Right ventricle myocardium superior (tissue), 1 donor: ENCODE data around the gene CPZ. TPM values are rescaled to one million over a fixed set of nuclear protein-coding genes. Genes with fewer than 3 reads are reported as not detected.

ENCODE experiments used
- ATAC-seq: fragments of 200-7000 bp; cut with Tn5 transposase; one replicate; pipeline ENCODE4 v1.9.1; 2020; ENCODE audit warnings: mild to moderate bottlenecking; ENCODE audit not compliant: poor library complexity
- DNase-seq: peaks from one replicate; pipeline ENCODE4 v3.0.0-alpha.2; 2020
- intact Hi-C: fragments of 100-400 bp; cut with DNase I; formaldehyde crosslinking; loops from one replicate; pipeline ENCODE4 v1.11.2; 2022
- total RNA-seq: library from RNA; stranded (reverse); fragmentation: NEBNext Ultra II Directional; extraction: Animal tissue kit (Norgen Biotek cat#: 25700); gene quantifications from one replicate; pipeline ENCODE4 v1.2.1, GENCODE V29; 2021
- donor health status: DM: no; HTN: yes; CAD: no; lungs with severe emphysema.

The CPZ gene
- total RNA-seq, 1 donor from 2014 or later = not detected

DNA sequence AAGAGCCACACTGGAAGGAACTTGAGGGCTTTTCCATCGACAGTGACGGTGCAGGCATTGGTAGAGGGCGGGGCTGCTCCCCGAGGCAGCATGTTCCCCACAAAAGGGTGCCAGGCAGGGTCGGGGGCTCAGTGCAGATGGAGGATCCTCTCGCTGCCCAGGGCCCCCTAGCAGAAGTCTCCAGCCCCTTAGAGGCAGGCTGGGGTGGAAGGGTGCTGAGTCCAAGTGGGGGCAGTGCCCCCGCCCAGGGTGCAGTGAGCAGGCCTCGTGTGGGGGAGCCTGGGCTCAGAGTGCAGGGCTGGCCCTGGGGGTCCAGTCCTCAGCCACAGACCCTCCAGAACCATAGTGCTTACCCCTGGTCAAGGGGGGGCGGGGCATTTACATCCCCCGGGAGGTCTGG, 9.0 kb downstream of the CPZ start:
- no peak for DNase-seq
- intact Hi-C loops = loop anchor here (10.0 kb wide), 1 partner anchor 313 kb away; no protein-coding TSS in a partner anchor
- ATAC-seq = no peak

DNA sequence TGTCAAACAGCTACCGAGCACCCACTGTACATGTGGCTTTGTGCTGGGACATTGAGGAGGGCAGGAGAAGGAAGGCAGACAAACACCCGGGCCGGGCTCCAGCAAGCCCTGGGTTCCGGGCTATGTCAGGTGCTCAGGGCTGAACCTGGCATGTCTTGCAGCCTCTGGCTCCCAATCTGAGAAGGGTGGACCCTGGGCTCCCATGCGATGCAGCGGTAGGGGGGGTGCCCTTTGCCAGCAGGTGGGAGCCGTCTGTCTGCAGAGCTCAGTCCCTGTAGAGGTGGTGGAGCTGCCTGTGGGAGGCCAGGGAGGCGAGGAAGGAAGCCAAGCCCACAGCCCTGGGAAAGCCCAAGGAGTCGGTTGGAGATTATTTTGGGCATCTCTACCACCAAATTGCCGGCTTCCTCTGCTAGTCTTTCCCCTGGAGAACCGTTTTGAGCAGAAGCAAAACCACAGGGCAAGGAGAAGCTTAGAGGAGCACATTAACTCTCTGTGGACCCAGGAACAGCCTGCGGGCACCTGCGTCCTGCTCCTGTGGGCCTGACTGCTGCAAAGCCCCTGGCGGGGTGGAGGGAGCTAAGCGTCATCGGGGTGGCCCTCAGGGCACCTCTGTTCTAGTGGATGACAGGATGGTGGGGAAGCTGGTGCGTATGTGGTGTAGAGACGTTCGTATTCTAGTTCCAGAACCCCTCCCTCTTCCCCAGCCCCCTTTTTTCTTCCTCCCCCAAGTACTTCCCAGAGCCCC, 10.3 kb downstream of the CPZ start:
- ATAC-seq (no peak), DNase-seq (no peak)
- intact Hi-C loops = loop anchor here (10.0 kb wide), 1 partner anchor 312 kb away; no protein-coding TSS in a partner anchor

DNA sequence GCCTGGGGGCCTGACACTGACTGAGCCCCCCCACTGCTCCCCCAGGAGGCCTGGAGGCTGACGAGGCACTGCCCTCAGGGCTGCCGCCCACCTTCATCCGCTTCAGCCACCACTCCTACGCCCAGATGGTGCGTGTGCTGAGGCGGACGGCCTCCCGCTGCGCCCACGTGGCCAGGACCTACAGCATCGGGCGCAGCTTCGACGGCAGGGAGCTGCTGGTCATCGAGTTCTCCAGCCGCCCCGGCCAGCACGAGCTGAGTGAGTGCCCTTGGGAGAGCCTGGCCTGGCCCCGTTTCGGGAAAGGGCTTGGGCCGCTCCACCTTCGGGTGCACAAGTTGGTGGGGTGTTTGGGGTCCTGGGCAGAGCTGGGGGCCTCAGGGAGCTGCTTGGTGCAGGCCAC, 11.4 kb downstream of the CPZ start:
- no peak for DNase-seq
- intact Hi-C loops = loop anchor here (10.0 kb wide), 1 partner anchor 311 kb away; no protein-coding TSS in a partner anchor
- no peak for ATAC-seq

GRCh38 chr4:8605289-8605688, 12.7 kb downstream of the CPZ start:
- ATAC-seq = no peak
- intact Hi-C loops = loop anchor here (10.0 kb wide), 1 partner anchor 310 kb away; no protein-coding TSS in a partner anchor
- no peak for DNase-seq

GRCh38 chr4:8606476-8606875, 13.9 kb downstream of the CPZ start:
- ATAC-seq (no peak), DNase-seq (no peak)
- intact Hi-C loops = loop anchor here (10.0 kb wide), 1 partner anchor 308 kb away; no protein-coding TSS in a partner anchor

GRCh38 chr4:8606966-8607365, 14.4 kb downstream of the CPZ start:
- ATAC-seq (no peak), DNase-seq (no peak)
- intact Hi-C loops = loop anchor here (10.0 kb wide), 1 partner anchor 308 kb away; no protein-coding TSS in a partner anchor

DNA sequence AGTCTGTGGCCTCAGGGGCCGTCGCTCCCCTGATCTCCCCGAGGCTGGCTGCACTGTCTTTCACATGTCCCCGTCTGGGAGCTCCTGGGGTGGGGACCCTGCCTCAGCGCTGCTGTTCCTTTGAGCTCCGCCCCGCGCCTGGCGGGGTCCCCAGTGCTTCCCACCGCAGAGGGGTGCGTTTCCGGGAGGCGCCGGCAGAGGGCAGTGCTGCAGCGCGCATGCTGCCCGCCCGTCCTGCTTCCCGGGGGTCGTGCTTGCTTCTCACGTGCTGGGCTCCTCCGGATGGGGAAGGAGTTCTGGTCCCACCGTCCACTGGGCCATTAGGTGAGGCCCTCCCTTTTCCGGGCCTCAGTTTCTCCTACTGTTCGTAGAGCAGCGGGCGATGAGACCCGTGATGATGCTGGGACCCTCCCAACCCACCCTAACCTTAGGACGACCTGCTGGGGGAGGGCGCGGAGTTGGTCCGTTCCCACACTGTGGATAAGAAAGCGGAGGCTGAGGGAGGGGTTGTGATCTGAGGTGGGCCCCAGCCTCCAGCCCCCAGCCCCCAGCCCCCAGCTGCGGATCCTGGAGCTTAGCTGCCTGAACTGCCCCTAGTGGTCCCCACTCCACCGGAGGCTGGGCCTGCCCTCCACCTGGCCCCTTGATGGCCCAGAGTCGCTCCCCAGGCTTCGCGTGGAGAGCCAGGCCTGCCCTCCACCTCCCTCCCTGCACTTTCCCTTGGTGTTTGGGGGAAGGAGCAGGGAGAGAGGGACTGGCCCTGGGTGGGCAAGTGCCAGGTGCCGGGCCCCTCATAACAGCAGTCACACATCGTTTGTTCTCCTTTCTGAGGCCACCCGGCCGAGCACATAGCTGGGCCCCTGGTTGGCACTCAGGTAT, 15.3 kb downstream of the CPZ start:
- ATAC-seq (peak; percentile 59), DNase-seq (no peak)
- intact Hi-C loops = loop anchor here (10.0 kb wide), 1 partner anchor 307 kb away; no protein-coding TSS in a partner anchor

DNA sequence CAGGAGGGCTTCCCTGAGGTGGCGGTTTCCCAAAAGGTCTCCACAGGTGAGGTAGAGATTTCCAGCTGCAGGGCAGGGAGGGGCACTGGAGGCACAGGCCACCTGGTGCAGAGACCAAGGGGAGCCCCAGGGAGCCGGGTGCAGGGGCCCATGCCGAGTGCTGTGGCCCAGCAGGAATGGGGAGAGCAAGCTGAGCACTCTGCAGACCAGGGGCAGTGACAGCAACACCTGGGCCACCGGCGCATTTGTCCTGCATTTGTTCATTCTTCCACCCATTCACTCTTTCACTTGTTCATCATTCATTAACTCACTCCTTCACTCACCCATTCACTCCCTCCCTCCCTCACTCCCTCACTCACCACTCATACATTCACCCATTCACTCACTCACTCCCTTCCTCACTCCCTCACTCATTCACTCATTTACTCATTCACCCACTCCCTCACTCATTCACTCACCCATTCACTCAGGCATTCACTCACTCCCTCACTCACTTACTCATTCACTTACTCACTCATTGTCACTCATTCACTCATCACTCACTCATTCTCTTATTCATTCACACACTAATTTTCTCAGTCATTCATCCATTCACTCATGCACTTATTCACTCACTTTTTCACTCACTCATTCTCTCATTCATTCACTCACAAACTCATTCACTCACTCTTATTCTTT, 16.3 kb downstream of the CPZ start:
- ATAC-seq (no peak), DNase-seq (no peak)
- intact Hi-C loops = loop anchor here (10.0 kb wide), 1 partner anchor 306 kb away; no protein-coding TSS in a partner anchor

GRCh38 chr4:8609406-8609805, 16.8 kb downstream of the CPZ start:
- DNase-seq (no peak), ATAC-seq (no peak)
- intact Hi-C loops = loop anchor here (10.0 kb wide), 1 partner anchor 305 kb away; no protein-coding TSS in a partner anchor

GRCh38 chr4:8609824-8610350, 17.3 kb downstream of the CPZ start:
- intact Hi-C loops = loop anchor here (10.0 kb wide), 1 partner anchor 305 kb away; no protein-coding TSS in a partner anchor
- no peak for ATAC-seq
- DNase-seq = no peak

- DNase-seq (no peak), ATAC-seq (peak; percentile 25)
- intact Hi-C loops = no loop called here
Observed at GRCh38 chr4:8610858-8611616, 18.5 kb downstream of the CPZ start.

DNA sequence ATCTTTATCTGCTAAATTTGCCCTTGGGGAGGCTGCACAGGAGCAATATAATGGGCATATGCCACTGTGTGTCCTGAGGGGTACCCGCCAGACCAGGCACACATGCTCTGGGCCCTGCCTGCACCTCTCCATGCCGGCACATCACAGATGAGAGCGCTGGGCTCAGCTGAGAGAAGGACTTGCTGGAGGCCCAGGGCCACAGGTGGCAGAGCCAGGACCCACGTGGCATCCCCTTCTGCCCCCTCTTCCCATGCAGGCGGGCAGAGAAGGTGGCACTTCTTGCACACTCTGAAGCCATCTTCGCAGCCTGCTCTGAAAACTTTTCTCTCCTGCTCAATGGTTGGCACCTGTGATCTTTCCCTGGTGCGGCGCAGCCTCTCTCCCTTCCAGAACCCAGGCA, 20.1 kb downstream of the CPZ start:
- intact Hi-C loops = no loop called here
- DNase-seq = peak; percentile 27
- ATAC-seq = no peak

GRCh38 chr4:8613421-8614364, 21.1 kb downstream of the CPZ start:
- ATAC-seq = no peak
- intact Hi-C loops = no loop called here

DNA sequence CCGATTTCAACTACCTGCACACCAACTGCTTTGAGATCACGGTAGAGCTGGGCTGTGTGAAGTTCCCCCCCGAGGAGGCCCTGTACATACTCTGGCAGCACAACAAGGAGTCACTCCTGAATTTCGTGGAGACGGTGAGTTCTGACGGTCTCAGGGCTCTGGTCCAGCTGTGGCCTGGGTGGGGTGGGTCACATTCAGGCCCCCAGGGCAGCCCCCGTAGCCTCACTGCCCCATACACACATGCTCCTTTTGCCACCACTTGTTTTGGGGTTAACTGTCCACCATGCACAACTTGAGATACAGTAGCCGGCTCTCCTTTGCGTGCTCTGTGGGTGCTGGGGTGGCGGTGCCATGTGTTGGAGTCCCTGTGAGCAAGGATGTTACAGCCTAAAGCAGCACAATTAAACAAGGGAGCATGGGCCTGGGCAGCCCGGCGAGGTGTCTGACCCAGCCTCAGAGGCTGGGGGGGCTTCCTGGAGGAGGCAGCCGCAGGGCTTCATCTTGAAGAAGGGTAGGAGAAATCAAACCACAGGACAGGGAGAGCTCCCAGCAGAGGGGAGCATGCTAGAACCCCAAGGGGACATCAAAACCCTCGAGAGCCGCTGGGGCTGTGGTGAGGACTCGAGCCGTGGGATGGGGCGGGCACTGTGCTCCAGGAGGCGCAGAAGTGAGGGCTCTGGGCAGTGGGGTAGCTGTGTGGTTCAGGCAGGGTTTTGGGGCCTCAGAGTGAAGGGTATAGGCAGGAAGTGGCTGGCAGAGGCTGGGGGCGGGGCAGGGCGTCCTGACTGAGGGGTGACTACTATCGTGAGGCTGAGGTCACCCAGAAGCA, 22.0 kb downstream of the CPZ start:
- ATAC-seq = no peak
- intact Hi-C loops = no loop called here

More at GRCh38 chr4:8613421-8614364, 21.1 kb downstream of the CPZ start:
- peak; percentile 29 for DNase-seq

DNA sequence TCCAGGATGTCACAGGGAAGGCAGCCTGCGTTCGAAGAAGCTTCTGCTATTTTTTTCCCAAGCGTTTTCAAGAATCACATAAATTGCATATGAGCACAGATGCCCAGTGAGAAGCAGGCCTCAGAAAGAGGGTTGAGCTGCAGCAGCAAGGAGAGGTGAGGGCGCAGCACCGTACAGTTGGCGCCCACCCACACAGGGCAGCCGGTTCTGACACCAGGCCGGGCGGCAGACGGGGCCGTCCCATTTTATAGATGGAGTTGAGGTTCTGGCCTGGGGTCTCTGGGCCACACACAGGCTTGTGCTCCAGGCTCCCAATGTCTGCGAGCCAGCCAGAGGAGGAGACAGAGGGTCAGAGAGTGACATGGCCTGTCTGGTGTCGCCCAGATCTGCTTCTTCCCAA, 22.8 kb downstream of the CPZ start:
- ATAC-seq (no peak), DNase-seq (peak; percentile 8)
- intact Hi-C loops = no loop called here

More for the DNA sequence above, 22.0 kb downstream of the CPZ start:
- peak; percentile 37 for DNase-seq
